HepG2 (cell line): ENCODE data around the gene CYP4B1.

ENCODE experiments used
- EZH2 ChIP-seq: conservative IDR thresholded peaks from 2 replicates; pipeline ENCODE4 v1.6.1; 2012; ENCODE audit warnings: mild to moderate bottlenecking, low read depth, low read length, moderate library complexity
- SMC3 ChIP-seq: IDR thresholded peaks from 2 replicates; pipeline ENCODE4 v1.6.1; 2011; ENCODE audit warnings: low read length, improper control_type of control experiment

- no peak for TF ChIP-seq SMC3
- TF ChIP-seq EZH2: no peak
These were observed 21.2 kb downstream of the CYP4B1 start for GRCh38 chr1:46820076-46820475.
